PFSK-1 (cell line): Measurements from ENCODE around the gene NPHP4.

Source experiments
- FOXP2 ChIP-seq: optimal IDR thresholded peaks from 2 replicates; pipeline ENCODE3; 2011; ENCODE audit warnings: borderline replicate concordance, control low read depth, inconsistent platforms; ENCODE audit not compliant: insufficient read depth; ENCODE audit errors: extremely low read length, extremely low read depth
- POLR2AphosphoS5 ChIP-seq: IDR thresholded peaks from 2 replicates; pipeline ENCODE4 v1.6.1; 2012; ENCODE audit warnings: low read depth, mild to moderate bottlenecking, control low read depth, low read length, moderate library complexity
- REST ChIP-seq, 2 experiments: IDR thresholded peaks; 2 replicates each; pipeline versions ENCODE4 v1.6.1 to v1.8.0; 2011 to 2012; ENCODE audit warnings: low read depth in 2 of 2, low read length in 2 of 2, control low read depth in 1 of 2, inconsistent platforms in 1 of 2, mild to moderate bottlenecking in 1 of 2, moderate library complexity in 1 of 2; ENCODE audit not compliant: insufficient read depth in 1 of 2
- SIN3A ChIP-seq: IDR thresholded peaks from 2 replicates; pipeline ENCODE4 v1.6.1; 2012; ENCODE audit warnings: mild to moderate bottlenecking, low read length, moderate library complexity, borderline replicate concordance; ENCODE audit not compliant: insufficient read depth
- TAF1 ChIP-seq: IDR thresholded peaks from 2 replicates; pipeline ENCODE4 v1.6.1; 2012; ENCODE audit warnings: low read length, control low read depth, borderline replicate concordance; ENCODE audit not compliant: insufficient read depth

Gene NPHP4

DNA sequence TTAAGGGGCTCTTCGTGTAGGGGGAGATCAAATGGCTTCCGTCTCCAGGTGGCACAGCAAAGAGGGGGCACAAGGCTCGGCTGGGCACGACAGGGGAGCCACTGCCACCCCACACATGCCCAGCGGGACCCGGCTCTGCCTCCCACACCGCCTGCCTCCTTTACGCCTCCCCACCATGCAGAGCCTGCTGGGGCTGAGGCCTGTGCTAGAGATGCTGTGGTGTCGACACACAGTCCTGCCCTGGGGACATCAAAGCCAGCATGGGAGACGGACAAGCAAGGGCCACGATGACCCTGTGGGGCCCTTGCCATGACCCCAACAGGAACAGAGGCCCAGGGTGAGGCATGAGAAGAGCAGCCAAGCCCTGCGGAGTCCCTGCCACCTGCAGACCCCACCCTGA is 102.8 kb downstream of the NPHP4 start:
- TF ChIP-seq FOXP2 (no peak), REST (IDR thresholded peaks at IDR 0.05; ENCODE audit: insufficient read depth in 1 of 2, low read depth in 2 of 2, low read length in 2 of 2) (no peak), TAF1 (no peak), SIN3A (no peak)

- TF ChIP-seq POLR2AphosphoS5 (no peak), SIN3A (no peak), TAF1 (no peak), FOXP2 (no peak), REST (IDR thresholded peaks at IDR 0.05; ENCODE audit: insufficient read depth in 1 of 2, low read depth in 2 of 2, low read length in 2 of 2) (no peak)
Observed at GRCh38 chr1:5888606-5889211, 103.5 kb downstream of the NPHP4 start.

- no peak for TF ChIP-seq FOXP2
- no peak for TF ChIP-seq POLR2AphosphoS5
- TF ChIP-seq TAF1 = no peak
- TF ChIP-seq REST (IDR thresholded peaks at IDR 0.05; ENCODE audit: insufficient read depth in 1 of 2, low read depth in 2 of 2, low read length in 2 of 2) = no peak
- TF ChIP-seq SIN3A = no peak
Observed at GRCh38 chr1:5887971-5888361, 104.3 kb downstream of the NPHP4 start.

DNA sequence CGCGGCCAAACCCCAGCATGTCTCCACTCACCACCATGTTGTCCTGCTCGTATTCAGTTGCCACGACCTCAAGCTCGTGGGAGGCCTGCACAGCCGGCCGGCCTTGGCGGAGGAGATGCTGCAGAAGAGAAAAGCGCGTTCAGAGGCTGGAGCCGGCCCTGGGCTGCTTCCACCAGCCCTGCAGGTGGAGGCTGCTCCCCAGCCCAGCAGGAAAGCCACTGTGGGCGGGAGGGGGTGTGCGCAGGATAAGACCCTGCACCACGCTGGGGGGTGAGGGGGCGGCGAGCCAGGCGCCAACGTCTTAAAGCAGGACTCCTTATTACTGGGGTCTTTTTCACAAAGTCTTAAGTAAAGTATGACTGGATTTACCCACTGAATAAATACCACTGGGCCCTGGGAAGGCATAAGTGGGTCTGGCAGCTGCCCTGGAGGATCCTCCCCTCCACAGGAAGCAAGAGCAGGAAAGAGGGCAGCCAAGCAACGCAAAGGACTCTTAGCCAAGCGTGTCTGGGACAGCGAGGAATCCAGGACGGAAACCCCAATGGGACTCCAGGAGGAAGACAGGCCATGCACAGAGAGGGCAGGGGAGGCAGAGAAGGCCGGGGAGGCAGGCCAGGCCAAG is 104.8 kb downstream of the NPHP4 start:
- TF ChIP-seq REST (IDR thresholded peaks at IDR 0.05; ENCODE audit: insufficient read depth in 1 of 2, low read depth in 2 of 2, low read length in 2 of 2) (no peak), FOXP2 (no peak), SIN3A (no peak), POLR2AphosphoS5 (no peak), TAF1 (no peak)
